Endothelial cell of hepatic sinusoid (primary cell): ENCODE data around the gene COX10.
"Not testable (repeated sequence)": the region's sequence is repeated elsewhere in the genome, so short reads cannot be mapped to it uniquely, and the experiment has no call there.

Experiments
- in situ Hi-C: cut with HindIII; loops from 2 replicates; pipeline ENCODE4 v1.10.0; 2017; ENCODE audit warnings: low sequenced_read_pairs

The COX10 gene

DNA sequence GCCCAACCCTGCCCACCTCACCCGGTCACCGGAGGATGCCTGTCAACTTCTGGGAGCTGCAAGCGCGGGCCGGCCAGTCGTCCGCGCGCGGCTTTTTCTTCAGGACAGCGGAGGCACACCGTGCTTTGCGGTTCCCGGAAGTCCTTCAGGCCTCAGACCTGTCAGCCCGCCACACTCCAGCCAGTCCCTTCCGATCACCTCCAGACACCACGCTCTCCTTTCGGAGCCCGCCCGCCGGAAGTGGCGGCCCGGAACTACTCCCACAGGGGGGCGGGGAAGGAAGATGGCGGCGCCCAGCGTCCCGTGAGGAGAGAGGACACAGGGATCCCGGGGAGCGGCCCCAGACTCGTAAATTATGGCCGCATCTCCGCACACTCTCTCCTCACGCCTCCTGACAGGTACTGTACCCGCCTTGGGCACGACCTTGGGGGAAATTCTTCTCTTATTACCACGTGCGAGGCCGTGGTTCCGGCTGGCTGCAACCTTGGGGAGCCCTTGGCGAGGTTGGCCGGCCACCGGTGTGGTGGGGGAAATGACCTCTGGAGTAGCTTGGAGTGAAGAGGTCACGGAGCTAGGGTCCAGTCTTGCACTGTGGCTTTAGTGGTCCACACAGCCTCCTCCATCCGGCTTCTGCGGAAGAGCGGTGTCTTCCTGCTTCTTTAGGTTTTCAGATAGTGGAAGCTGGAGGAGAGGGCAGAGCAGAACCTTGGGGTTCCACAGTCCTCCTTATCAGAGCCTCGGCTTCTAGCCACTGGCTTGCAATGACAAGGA is at the start of gene COX10:
TSS of gene COX10 (plus strand) at position 254 of the 771 bp plus-strand sequence. CDS start at position 356, 102 bp downstream.
- in situ Hi-C loops = no loop called here

DNA sequence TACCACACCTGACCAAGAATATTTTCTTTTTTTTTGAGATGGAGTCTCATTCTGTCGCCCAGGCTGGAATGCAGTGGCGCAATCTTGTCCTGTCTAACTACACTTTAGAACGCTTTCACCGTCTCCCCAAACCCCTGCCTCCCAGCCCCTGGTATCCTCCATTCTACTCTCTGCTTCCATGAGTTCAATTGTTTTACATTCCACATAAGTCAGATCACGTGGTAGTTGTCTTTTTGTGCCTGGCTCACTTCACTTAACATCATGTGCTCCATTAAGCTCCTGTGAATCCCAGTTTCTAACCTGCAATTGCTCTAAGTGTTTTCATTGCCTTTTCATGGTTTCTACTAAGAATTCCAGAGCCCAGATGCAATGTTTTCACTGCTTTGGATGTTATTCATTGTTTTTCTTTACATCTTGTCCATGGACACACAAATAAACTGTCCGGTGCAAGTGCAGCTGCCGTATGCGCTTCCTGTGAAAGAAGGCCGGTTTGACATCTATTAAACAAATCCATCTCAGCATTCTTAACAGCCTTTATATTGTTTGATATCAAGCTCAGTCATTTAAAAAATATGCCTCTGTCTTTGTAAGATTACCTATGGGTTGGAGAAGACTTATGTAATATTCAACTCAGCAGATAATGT is 47.5 kb upstream of the COX10 start:
- in situ Hi-C loops = not testable (repeated sequence)

- in situ Hi-C loops = not testable (repeated sequence)
Measured at GRCh38 chr17:14029755-14030154, 39.5 kb upstream of the COX10 start.

GRCh38 chr17:14032234-14032633 is 37.1 kb upstream of the COX10 start:
- in situ Hi-C loops = no loop called here

GRCh38 chr17:14033166-14033565 is 36.1 kb upstream of the COX10 start:
- in situ Hi-C loops = no loop called here

DNA sequence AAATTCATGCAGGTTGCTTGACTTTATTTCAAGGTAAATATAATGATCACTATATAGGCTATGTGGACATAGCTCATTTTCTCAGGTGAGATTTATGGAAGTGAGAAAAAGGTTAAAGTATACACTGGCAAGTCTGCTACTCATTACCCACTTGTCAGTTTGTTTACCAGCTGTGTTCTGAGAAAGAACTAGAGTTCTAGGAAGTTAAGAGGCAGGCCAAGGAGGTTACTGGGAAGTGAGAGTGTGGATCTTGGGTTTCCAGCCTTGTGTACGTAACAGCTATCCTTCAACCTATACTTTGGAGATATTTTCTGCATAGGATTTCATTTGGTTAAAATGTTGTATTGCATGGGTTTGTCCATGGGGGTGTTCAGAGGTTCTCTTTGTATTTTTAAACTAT is 31.9 kb upstream of the COX10 start:
- in situ Hi-C loops = no loop called here

DNA sequence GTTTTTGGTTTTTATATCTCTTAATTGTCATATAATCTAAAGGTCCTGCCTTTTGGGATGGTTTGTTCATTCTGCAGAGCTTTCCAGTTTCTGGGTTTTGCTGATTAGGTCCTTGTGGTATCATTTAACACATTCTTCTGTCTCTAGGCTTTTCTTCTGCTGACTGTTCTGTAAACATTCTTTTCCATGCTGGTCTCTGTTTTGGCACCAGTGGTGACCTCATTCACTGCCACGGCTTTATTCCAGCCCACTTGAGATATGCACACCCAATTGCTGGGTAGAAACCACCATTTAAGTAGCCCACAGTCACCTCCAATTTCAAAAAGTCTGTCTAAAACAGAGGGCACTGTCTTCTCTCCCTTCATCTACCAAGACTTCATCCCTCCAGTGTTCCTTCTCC is 31.1 kb upstream of the COX10 start:
- in situ Hi-C loops = no loop called here

DNA sequence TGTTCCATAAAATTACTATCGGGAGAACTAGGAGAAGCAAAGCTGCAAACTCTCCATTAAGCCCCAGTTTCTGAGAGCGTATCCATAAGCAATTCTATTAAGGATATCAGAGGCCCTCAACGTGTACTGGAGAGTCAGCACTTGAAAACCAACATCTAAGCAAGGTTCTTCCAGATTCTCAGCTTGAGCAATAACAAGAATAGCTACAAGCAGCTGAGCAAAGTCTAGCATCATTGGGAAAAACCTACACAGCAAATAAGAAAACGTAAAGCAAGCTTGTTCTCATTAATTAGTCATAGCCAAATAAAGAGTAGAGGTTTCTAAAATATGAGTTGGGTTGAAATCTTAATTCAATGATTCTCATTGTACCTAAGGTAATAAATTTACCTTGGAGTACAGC is 26.9 kb upstream of the COX10 start:
- in situ Hi-C loops = no loop called here

DNA sequence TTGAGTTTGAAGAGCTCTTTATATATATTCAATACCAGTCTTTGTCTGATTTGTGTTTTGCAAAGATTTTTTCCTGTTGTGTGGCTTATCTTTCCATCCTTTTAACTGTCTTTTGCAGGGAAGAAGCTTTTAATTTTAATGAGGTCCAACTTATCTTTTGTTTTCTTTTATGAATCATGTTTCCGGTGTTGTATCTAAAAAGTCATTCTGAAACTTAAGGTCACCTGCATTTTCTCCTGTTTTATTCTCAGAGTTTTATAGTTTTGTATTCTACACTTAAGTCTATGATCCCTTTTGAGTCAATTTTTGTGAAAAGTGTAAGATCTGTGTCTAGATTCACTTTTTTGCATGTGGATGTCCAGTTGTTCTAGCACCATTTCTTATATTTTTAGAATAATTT is 24.6 kb upstream of the COX10 start:
- in situ Hi-C loops = no loop called here

DNA sequence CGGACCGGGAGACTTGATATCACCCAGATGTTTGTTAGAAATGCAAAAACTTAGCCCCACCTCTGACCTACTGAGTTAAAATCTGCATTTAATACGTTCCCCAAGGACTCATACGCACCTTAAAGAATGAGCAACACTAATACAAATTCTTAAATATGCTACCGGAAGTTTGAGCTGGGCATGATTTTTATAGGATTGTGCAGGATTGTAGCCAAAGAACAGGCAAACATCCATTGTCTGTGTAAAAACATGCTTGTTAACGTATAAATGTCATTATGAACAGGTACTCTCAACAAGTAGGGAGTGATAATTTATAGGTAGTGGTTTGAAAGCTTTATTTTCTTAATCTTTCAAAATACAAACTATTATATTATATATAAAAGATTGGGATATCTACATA is 22.3 kb upstream of the COX10 start:
- in situ Hi-C loops = no loop called here

DNA sequence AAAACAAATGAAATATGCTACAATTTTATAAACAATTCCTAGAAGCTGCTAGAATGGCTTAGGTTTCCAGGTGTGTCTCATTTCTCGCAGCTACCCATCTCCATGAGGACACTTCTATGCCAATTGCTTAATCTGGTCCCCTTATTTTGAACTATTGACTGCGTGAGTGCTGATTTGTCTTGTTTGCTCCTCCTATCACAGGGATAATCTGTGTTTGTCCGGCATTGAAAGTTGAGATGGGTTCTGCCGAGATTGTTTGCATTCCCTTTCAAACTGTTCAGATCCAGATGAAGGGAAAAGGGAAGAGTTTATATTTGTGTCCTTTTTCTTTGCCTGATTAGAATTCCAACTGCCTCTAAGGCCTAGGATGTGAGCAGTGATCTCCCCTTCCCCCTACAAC is 21.7 kb upstream of the COX10 start:
- in situ Hi-C loops = no loop called here

- in situ Hi-C loops = no loop called here
Measured at GRCh38 chr17:14048169-14048568, 21.1 kb upstream of the COX10 start.

DNA sequence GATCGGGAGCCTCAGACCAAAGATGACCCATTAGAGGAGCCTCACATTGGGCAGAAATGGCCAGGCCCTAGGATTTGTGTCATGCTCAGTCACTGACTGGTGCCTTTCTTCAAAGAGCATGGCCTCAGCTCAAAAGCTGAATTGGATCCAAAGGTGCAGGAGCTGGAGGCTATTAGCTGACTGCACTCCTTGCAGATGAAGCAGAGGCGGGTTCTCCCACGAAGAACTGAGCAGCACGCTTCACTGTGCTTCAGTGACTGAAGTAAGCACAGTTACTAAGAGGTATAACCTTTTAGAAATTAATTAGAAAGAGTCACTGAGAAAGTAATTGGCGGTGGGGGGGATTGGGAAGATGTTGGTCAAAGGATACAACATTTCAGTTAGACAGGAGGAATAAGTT is 18.7 kb upstream of the COX10 start:
- in situ Hi-C loops = no loop called here

- in situ Hi-C loops = no loop called here
Measured at GRCh38 chr17:14051692-14052091, 17.6 kb upstream of the COX10 start.

DNA sequence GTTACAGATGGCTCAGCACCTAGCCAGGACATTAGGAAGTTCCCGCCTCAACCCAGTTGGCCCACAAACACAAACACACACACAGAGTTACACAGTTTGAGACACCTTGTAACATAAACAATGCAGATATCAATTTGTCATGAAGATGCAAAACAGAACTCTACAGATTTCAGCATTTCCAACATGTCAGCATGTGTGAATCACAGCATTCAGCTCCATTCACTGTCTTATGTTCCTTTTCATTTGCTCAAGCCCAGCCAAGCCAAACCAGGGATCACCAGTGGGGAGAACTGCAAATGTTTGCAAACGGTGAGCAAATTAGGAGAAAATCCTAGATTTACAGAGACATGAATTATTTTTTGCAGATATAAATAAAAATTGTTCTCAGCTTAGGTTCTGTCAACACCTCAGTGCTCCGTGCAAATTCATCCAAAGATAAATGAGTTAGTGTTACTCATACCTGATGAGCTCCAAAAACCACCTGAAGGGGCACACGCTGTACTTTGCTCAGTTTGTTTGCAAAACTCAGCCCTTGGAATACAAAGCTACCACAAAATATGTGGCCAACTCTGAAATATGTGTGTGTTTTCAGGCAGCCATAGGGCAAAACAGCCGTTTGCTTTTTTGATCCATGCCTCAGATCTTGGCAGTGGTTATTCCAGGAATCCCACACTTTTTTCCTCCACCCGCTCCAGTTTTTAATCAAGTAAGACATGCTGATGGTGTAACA is 16.3 kb upstream of the COX10 start:
- in situ Hi-C loops = no loop called here

GRCh38 chr17:14057591-14057990 is 11.7 kb upstream of the COX10 start:
- in situ Hi-C loops = no loop called here

DNA sequence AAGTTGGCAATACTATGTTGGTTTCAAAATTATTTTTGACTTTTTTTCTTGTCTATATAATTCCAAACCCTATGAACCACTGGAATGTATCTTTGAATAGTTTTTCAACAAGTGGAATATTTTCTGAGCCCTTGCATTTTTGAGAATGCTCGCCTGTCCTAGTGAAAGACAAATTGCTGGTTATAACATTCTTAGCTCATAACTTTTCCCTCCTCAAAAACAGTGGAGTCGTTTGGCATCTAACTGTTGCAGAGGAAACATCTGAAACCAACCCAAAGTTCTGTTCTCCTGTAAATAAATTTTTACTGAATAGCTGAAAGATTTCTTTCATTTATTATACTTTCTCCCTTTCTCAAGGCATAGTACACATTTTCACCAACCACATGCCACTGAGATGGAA is 11.3 kb upstream of the COX10 start:
- in situ Hi-C loops = no loop called here

DNA sequence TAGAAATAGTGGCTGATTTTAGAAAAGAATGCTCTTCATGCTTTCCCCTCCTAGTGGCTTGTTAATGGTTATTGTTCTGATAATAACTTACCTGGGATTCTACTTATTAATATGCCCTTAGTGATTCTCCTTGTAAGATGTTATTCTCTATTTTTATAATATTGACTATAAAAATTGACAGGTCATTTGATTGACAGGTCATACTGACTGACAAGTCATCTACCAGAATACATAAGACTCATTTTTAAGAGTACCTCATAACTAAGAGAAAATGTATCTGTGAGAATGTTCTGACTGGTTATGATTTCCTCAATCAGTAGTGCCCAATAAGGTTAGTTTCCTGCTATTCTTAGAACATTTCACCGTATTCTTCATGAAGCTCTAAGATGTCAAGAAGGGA is 8.6 kb upstream of the COX10 start:
- in situ Hi-C loops = no loop called here

GRCh38 chr17:14061666-14062560 is 7.4 kb upstream of the COX10 start:
- in situ Hi-C loops = no loop called here

GRCh38 chr17:14067347-14067746 is 2.0 kb upstream of the COX10 start:
- in situ Hi-C loops = no loop called here
